GM23338 (cell line): Measurements from ENCODE around the gene ATP8A1. TPM values are rescaled to one million over a fixed set of nuclear protein-coding genes. Genes with fewer than 3 reads are reported as not detected.

Experiments used
- ATAC-seq: fragments of 200-7000 bp; cut with Tn5 transposase; 3 replicates; pipeline ENCODE4 v1.9.1; 2020
- DNase-seq: peaks from one replicate; pipeline ENCODE4 v3.0.0-alpha.2; 2015; ENCODE audit warnings: low spot score
- H2AFZ ChIP-seq: fragments of 200-600 bp; sonication (generic); 2 replicates; pipeline ENCODE4 v1.8.0; 2016; ENCODE audit warnings: antibody characterized with exemption, mild to moderate bottlenecking, moderate library complexity
- H3F3A ChIP-seq: fragments of 200-600 bp; sonication (generic); replicated peaks from 2 replicates; pipeline ENCODE4 v1.8.0; 2017; ENCODE audit warnings: antibody characterized with exemption, mixed run types, low read depth
- H3K27ac ChIP-seq: fragments of 200-600 bp; sonication (generic); 2 replicates; pipeline ENCODE4 v1.6.1; 2016; ENCODE audit warnings: low read depth
- H3K27me3 ChIP-seq: fragments of 200-600 bp; sonication (generic); 2 replicates; pipeline ENCODE4 v1.8.0; 2016; ENCODE audit warnings: mild to moderate bottlenecking, mixed run types, moderate library complexity; ENCODE audit not compliant: insufficient read depth
- H3K36me3 ChIP-seq: fragments of 200-600 bp; sonication (generic); 2 replicates; pipeline ENCODE4 v1.8.0; 2016; ENCODE audit warnings: mild to moderate bottlenecking; ENCODE audit not compliant: insufficient read depth
- H3K4me1 ChIP-seq: fragments of 200-600 bp; sonication (generic); 2 replicates; pipeline ENCODE4 v1.8.0; 2016; ENCODE audit warnings: mild to moderate bottlenecking, moderate library complexity; ENCODE audit not compliant: insufficient read depth
- H3K4me2 ChIP-seq: fragments of 200-600 bp; sonication (generic); 2 replicates; pipeline ENCODE4 v1.7.1; 2017; ENCODE audit warnings: mixed run types
- H3K4me3 ChIP-seq: fragments of 200-600 bp; sonication (generic); 2 replicates; pipeline ENCODE4 v1.6.1; 2016; ENCODE audit warnings: mixed run types
- H3K79me2 ChIP-seq: fragments of 200-600 bp; sonication (generic); replicated peaks from 2 replicates; pipeline ENCODE4 v1.8.0; 2017; ENCODE audit warnings: mild to moderate bottlenecking; ENCODE audit not compliant: insufficient read depth
- H3K9me2 ChIP-seq: fragments of 200-600 bp; sonication (generic); 2 replicates; pipeline ENCODE4 v1.8.0; 2017; ENCODE audit not compliant: insufficient read depth
- H4K20me1 ChIP-seq: fragments of 200-600 bp; sonication (generic); replicated peaks from 2 replicates; pipeline ENCODE4 v1.8.0; 2017; ENCODE audit warnings: mild to moderate bottlenecking; ENCODE audit not compliant: insufficient read depth
- H3K27ac Mint-ChIP-seq: 2 replicates; pipeline ENCODE4 v1.8.0; 2020; ENCODE audit warnings: inconsistent platforms, mild to moderate bottlenecking, moderate library complexity, mixed read lengths
- H3K27me3 Mint-ChIP-seq: 3 replicates; pipeline ENCODE4 v1.8.0; 2022; ENCODE audit warnings: low read depth, mild to moderate bottlenecking, moderate library complexity, mixed read lengths, inconsistent platforms; ENCODE audit not compliant: insufficient read depth, poor library complexity
- H3K36me3 Mint-ChIP-seq: 3 replicates; pipeline ENCODE4 v1.8.0; 2021; ENCODE audit warnings: low read depth, mild to moderate bottlenecking, inconsistent platforms, moderate library complexity, mixed read lengths
- H3K4me1 Mint-ChIP-seq: 3 replicates; pipeline ENCODE4 v1.8.0; 2020; ENCODE audit warnings: mild to moderate bottlenecking, inconsistent platforms, mixed read lengths
- H3K4me3 Mint-ChIP-seq: 3 replicates; pipeline ENCODE4 v1.8.0; 2021; ENCODE audit warnings: moderate library complexity, mild to moderate bottlenecking, inconsistent platforms, mixed read lengths
- H3K9me3 Mint-ChIP-seq: 3 replicates; pipeline ENCODE4 v1.8.0; 2020; ENCODE audit warnings: moderate library complexity, mild to moderate bottlenecking, inconsistent platforms, mixed read lengths
- CREB1 ChIP-seq: fragments of 250-450 bp; sonication (Bioruptor Pico); IDR thresholded peaks from 2 replicates; pipeline ENCODE4 v1.5.0; 2020; ENCODE audit warnings: low read depth, mild to moderate bottlenecking, moderate library complexity
- NANOG ChIP-seq: IDR thresholded peaks from 2 replicates; pipeline ENCODE4 v1.6.1; 2016; ENCODE audit warnings: antibody characterized with exemption, borderline replicate concordance
- ZNF331 ChIP-seq: fragments of 250-450 bp; sonication (Bioruptor Pico); IDR thresholded peaks from 2 replicates; pipeline ENCODE4 v1.5.0; 2020; ENCODE audit warnings: low read depth, mild to moderate bottlenecking, moderate library complexity
- polyA plus RNA-seq: library from polyadenylated mRNA; unstranded; fragments of >200 nt; fragmentation: Nextera tagmentation; extraction: Ambion mirVana; gene quantifications from 2 replicates; pipeline ENCODE4 v1.2.1, GENCODE V29; 2016
- total RNA-seq: library from RNA; depleted of rRNA; stranded (reverse); fragments of >200 nt; shearing (Covaris generic); gene quantifications from 2 replicates; pipeline ENCODE4 v1.2.3, GENCODE V29; 2014
- TF ChIP-seq, protein P1 (sequence below): fragments of 250-450 bp; sonication (Bioruptor Pico); IDR thresholded peaks from 2 replicates; pipeline ENCODE4 v1.5.0; 2020; ENCODE audit warnings: mild to moderate bottlenecking, moderate library complexity

The ATP8A1 gene
- total and polyA plus RNA-seq, 2 experiments from 2014 or later, result 6.8 to 66.3 TPM

DNA sequence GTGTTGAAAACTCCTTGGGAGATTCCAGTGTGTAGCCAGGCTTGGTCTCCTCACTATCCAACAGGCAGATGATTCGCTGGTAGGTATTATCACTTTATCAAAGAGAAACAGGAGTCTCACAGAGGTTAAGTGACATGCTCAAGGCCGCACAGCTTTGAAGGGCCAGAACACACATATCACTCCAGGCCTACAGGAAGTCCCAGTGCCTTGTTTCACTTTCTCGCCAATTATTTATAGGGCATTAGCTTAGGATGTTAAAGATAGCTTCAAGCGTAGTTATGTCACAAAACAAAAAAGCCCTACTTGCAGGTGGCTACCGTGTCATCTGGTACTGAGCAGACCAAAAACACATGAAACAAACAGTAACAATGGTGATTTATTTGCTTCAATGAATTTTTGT, 13.2 kb downstream of the ATP8A1 start:
- Histone ChIP-seq H3K79me2 (peaks cover 59% of the 10 kb centered on the region), H3K27me3 (no peaks in the 10 kb centered on the region), H3F3A (no peaks in the 10 kb centered on the region), H3K27ac (no peak overlapping the region), H2AFZ (no peak overlapping the region), H3K4me3 (no peak overlapping the region), H3K36me3 (no peaks in the 10 kb centered on the region), H4K20me1 (peaks cover 11% of the 10 kb centered on the region), H3K9me2 (no peaks in the 10 kb centered on the region), H3K4me2 (no peak overlapping the region), H3K4me1 (peaks cover 7% of the 10 kb centered on the region; the same call in 1 of the 2 replicates)
- DNase-seq (no peak), ATAC-seq (no peak)
- Mint-ChIP-seq H3K36me3 (no peaks in the 10 kb centered on the region), H3K27me3 (no peaks in the 10 kb centered on the region), H3K4me1 (peaks cover 16% of the 10 kb centered on the region; the same call in 2 of the 3 replicates), H3K27ac (no peak overlapping the region), H3K9me3 (no peaks in the 10 kb centered on the region), H3K4me3 (no peak overlapping the region)
- TF ChIP-seq CREB1 (CRISPR knock-in tag) (no peak), ZNF331 (no peak), NANOG (no peak)
- TF ChIP-seq, protein P1, sequence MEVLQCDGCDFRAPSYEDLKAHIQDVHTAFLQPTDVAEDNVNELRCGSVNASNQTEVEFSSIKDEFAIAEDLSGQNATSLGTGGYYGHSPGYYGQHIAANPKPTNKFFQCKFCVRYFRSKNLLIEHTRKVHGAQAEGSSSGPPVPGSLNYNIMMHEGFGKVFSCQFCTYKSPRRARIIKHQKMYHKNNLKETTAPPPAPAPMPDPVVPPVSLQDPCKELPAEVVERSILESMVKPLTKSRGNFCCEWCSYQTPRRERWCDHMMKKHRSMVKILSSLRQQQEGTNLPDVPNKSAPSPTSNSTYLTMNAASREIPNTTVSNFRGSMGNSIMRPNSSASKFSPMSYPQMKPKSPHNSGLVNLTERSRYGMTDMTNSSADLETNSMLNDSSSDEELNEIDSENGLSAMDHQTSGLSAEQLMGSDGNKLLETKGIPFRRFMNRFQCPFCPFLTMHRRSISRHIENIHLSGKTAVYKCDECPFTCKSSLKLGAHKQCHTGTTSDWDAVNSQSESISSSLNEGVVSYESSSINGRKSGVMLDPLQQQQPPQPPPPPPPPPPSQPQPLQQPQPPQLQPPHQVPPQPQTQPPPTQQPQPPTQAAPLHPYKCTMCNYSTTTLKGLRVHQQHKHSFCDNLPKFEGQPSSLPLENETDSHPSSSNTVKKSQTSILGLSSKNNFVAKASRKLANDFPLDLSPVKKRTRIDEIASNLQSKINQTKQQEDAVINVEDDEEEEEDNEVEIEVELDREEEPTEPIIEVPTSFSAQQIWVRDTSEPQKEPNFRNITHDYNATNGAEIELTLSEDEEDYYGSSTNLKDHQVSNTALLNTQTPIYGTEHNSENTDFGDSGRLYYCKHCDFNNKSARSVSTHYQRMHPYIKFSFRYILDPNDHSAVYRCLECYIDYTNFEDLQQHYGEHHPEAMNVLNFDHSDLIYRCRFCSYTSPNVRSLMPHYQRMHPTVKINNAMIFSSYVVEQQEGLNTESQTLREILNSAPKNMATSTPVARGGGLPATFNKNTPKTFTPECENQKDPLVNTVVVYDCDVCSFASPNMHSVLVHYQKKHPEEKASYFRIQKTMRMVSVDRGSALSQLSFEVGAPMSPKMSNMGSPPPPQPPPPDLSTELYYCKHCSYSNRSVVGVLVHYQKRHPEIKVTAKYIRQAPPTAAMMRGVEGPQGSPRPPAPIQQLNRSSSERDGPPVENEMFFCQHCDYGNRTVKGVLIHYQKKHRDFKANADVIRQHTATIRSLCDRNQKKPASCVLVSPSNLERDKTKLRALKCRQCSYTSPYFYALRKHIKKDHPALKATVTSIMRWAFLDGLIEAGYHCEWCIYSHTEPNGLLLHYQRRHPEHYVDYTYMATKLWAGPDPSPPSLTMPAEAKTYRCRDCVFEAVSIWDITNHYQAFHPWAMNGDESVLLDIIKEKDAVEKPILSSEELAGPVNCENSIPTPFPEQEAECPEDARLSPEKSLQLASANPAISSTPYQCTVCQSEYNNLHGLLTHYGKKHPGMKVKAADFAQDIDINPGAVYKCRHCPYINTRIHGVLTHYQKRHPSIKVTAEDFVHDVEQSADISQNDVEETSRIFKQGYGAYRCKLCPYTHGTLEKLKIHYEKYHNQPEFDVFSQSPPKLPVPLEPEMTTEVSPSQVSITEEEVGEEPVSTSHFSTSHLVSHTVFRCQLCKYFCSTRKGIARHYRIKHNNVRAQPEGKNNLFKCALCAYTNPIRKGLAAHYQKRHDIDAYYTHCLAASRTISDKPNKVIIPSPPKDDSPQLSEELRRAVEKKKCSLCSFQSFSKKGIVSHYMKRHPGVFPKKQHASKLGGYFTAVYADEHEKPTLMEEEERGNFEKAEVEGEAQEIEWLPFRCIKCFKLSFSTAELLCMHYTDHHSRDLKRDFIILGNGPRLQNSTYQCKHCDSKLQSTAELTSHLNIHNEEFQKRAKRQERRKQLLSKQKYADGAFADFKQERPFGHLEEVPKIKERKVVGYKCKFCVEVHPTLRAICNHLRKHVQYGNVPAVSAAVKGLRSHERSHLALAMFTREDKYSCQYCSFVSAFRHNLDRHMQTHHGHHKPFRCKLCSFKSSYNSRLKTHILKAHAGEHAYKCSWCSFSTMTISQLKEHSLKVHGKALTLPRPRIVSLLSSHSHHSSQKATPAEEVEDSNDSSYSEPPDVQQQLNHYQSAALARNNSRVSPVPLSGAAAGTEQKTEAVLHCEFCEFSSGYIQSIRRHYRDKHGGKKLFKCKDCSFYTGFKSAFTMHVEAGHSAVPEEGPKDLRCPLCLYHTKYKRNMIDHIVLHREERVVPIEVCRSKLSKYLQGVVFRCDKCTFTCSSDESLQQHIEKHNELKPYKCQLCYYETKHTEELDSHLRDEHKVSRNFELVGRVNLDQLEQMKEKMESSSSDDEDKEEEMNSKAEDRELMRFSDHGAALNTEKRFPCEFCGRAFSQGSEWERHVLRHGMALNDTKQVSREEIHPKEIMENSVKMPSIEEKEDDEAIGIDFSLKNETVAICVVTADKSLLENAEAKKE (CRISPR knock-in tag), result no peak

DNA sequence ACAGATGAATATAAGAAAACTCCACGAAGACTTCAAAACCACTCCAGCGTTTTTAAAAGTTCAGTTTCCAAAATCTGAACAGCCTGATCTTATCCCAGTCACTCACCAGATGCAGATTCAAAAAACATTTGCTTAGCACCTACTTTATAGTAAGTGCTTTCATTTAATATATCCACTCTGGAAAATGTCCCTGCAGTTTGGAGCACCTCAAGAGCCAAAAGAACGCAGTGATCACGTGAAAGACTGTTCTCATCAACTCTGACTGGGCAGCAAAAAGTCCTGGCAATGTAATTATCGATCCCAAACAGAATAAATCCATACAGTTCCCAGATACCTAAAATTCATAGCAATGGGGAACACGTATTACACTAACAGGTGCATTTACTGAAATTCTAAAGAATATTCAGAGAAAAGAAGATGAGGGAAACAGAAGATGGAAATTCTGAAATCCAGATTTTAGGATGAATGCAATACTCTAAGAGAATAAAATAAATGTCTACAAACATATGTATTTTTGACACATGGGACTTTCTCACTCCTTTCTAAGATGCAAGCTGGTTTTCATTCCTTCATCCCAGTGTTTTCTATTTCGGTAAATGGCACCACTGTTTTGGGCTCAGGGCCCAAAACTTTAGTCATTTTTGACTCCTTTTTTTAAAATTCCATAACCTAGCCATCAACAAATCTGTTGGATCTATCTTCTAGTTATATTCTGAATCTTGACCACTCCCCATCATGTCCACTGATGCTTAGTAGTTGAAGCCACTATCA, 13.9 kb downstream of the ATP8A1 start:
- Histone ChIP-seq H2AFZ (no peak overlapping the region), H3K4me3 (no peak overlapping the region), H3K27me3 (no peaks in the 10 kb centered on the region), H3F3A (no peaks in the 10 kb centered on the region), H3K79me2 (peaks cover 53% of the 10 kb centered on the region), H3K4me1 (peaks cover 7% of the 10 kb centered on the region; the same call in 1 of the 2 replicates), H4K20me1 (peaks cover 11% of the 10 kb centered on the region), H3K36me3 (no peaks in the 10 kb centered on the region), H3K4me2 (no peak overlapping the region), H3K9me2 (no peaks in the 10 kb centered on the region), H3K27ac (no peak overlapping the region)
- no peaks in the 10 kb centered on the region for H3K27me3 Mint-ChIP-seq
- H3K36me3 Mint-ChIP-seq, result no peaks in the 10 kb centered on the region
- H3K9me3 Mint-ChIP-seq, result no peaks in the 10 kb centered on the region
- H3K4me3 Mint-ChIP-seq, result no peak overlapping the region
- TF ChIP-seq ZNF331 (no peak), CREB1 (CRISPR knock-in tag) (no peak)
- peaks cover 13% of the 10 kb centered on the region; the same call in 2 of the 3 replicates for H3K4me1 Mint-ChIP-seq
- DNase-seq, result no peak
- ATAC-seq, result no peak
- no peak overlapping the region for H3K27ac Mint-ChIP-seq
